Spleen (tissue), 11 donors: ENCODE results near the gene DCTN2. TPM values are rescaled to one million over a fixed set of nuclear protein-coding genes. Genes with fewer than 3 reads are reported as not detected.

Experiments
- DNase-seq: peaks from one replicate; pipeline ENCODE4 v3.0.0-alpha.2; 2020
- H3K27ac ChIP-seq, 8 donors: fragments of 200-600 bp; sonication (generic) in 7 of 8; 1 replicate in 4 of 8; 2 replicates in 4 of 8; pipeline versions ENCODE4 v1.5.0 to v1.8.0; 2016 to 2021; ENCODE audit warnings: inconsistent platforms in 4 of 8, mild to moderate bottlenecking in 4 of 8, moderate library complexity in 1 of 8
- H3K27me3 ChIP-seq, 7 donors: fragments of 200-600 bp; sonication (generic) in 6 of 7; replicated peaks in 1 of 7; 1 replicate in 4 of 7; 2 replicates in 3 of 7; pipeline versions ENCODE4 v1.5.0 to v1.8.0; 2016 to 2021; ENCODE audit warnings: inconsistent platforms in 3 of 7, mild to moderate bottlenecking in 1 of 7
- H3K36me3 ChIP-seq, 6 donors: fragments of 200-600 bp; sonication (generic) in 5 of 6; 1 replicate in 4 of 6; 2 replicates in 2 of 6; pipeline versions ENCODE4 v1.5.0 to v1.8.0; 2016 to 2021; ENCODE audit warnings: inconsistent platforms in 2 of 6
- H3K4me1 ChIP-seq, 6 donors: fragments of 200-600 bp; sonication (generic) in 5 of 6; 1 replicate in 3 of 6; 2 replicates in 3 of 6; pipeline versions ENCODE4 v1.5.0 to v1.8.0; 2016 to 2021; ENCODE audit warnings: inconsistent platforms in 3 of 6
- H3K4me3 ChIP-seq, 8 donors: fragments of 200-600 bp; sonication (generic) in 7 of 8; 1 replicate in 4 of 8; 2 replicates in 4 of 8; pipeline versions ENCODE4 v1.5.0 to v1.8.0; 2016 to 2021; ENCODE audit warnings: inconsistent platforms in 4 of 8, mild to moderate bottlenecking in 4 of 8, moderate library complexity in 2 of 8
- H3K9me3 ChIP-seq, 8 donors: fragments of 200-600 bp; sonication (generic) in 7 of 8; 1 replicate in 4 of 8; 2 replicates in 4 of 8; pipeline versions ENCODE4 v1.5.0 to v1.8.0; 2016 to 2021; ENCODE audit warnings: inconsistent platforms in 4 of 8
- CTCF ChIP-seq, 11 experiments: fragments of 200-600 bp in 7 of 11; fragments of 450-650 bp in 4 of 11; sonication (generic) in 4 of 11; IDR thresholded peaks in 8 of 11; conservative IDR thresholded peaks in 3 of 11; 1 replicate in 7 of 11; 2 replicates in 4 of 11; pipeline versions ENCODE4 v1.4.0 to v1.8.0; 2016 to 2021; ENCODE audit warnings: antibody characterized with exemption in 11 of 11, inconsistent platforms in 4 of 11, mild to moderate bottlenecking in 1 of 11
- POLR2A ChIP-seq, 3 donors: fragments of 450-650 bp; IDR thresholded peaks; one replicate each; pipeline ENCODE4 v1.5.1; 2017; ENCODE audit warnings: antibody characterized with exemption in 3 of 3, mild to moderate bottlenecking in 1 of 3
- POLR2AphosphoS5 ChIP-seq, 3 donors: sonication (generic); formaldehyde crosslinking; IDR thresholded peaks; one replicate each; pipeline ENCODE4 v1.5.1; 2017; ENCODE audit warnings: antibody characterized with exemption in 3 of 3
- WGBS, 5 donors: extraction: QIAGEN DNeasy Blood & Tissue Kit in 3 of 5; methylation state at CpG; one replicate each; pipeline versions ENCODE4 v1.1.5 to v1.1.7; 2013 to 2018; 5-methylcytosine and 5-hydroxymethylcytosine counted together
- intact Hi-C: fragments of 100-400 bp; cut with DNase I; formaldehyde crosslinking; loops from one replicate; pipeline ENCODE4 v1.15.0; 2023; ENCODE audit warnings: low total_unique reads
- polyA plus RNA-seq, 3 donors: library from polyadenylated mRNA; stranded (reverse); fragments of 200-250 nt; gene quantifications; one replicate each; pipeline ENCODE4 v1.2.1, GENCODE V29; 2013
- total RNA-seq, 7 donors: library from RNA; depleted of rRNA in 3 of 7; stranded (reverse); fragments of >200 nt in 3 of 7; fragmentation: NEBNext Ultra II Directional in 4 of 7; extraction: Animal tissue kit (Norgen Biotek cat#: 25700) in 4 of 7; gene quantifications; one replicate each; pipeline versions ENCODE4 v1.1.0 to v1.2.1, GENCODE V29; 2016 to 2021
- donor health status: healthy with polysubstance abuse.
- donor health status: DM: no; HTN: no; CAD: no; lungs with moderate emphysema.
- donor health status: DM: no; HTN: no; CAD: no.
- donor health status: Bipolar disorder and iron deficiency.
- donor health status: healthy.
- donor health status: DM: no; HTN: no; CAD: no.
- donor health status: DM: yes; HTN: yes; CAD: no.

DCTN2 gene
- total and polyA plus RNA-seq, 10 donors: 53.3 to 152 (median 88.8) TPM

- Histone ChIP-seq H3K27me3 (no peaks in the 10 kb centered on the region), H3K9me3 (no peaks in the 10 kb centered on the region), H3K4me1 (no peaks in the 10 kb centered on the region), H3K4me3 (no peak overlapping the region), H3K36me3 (peaks cover 0 to 99% (median 66%) of the 10 kb centered on the region in 6 donors), H3K27ac (no peak overlapping the region)
- TF ChIP-seq POLR2AphosphoS5 (IDR thresholded peaks at IDR 0.05) (no peak), CTCF (IDR thresholded peaks at IDR 0.05 in 8 of 11, conservative IDR thresholded peaks at IDR 0.05 in 3 of 11) (no peak), POLR2A (IDR thresholded peaks at IDR 0.05) (no peak)
- WGBS, 5 donors: 77 to 100% (median 87%) methylated on average over 6 of the region's 6 CpGs
- no peak for DNase-seq
- intact Hi-C loops: no loop called here
Measured at GRCh38 chr12:57535764-57536596, 11.0 kb downstream of the DCTN2 start.

- H3K4me1 ChIP-seq: no peaks in the 10 kb centered on the region
- peaks cover 0 to 100% (median 75%) of the 10 kb centered on the region in 6 donors for H3K36me3 ChIP-seq
- no peak for DNase-seq
- H3K27ac ChIP-seq: no peak overlapping the region
- TF ChIP-seq POLR2A (IDR thresholded peaks at IDR 0.05) (no peak), CTCF (IDR thresholded peaks at IDR 0.05 in 8 of 11, conservative IDR thresholded peaks at IDR 0.05 in 3 of 11) (no peak), POLR2AphosphoS5 (IDR thresholded peaks at IDR 0.05) (no peak)
- no peaks in the 10 kb centered on the region for H3K9me3 ChIP-seq
- H3K4me3 ChIP-seq: no peak overlapping the region
- 85 to 97% (median 93%) methylated on average over 3 of the region's 3 CpGs for WGBS, 5 donors
- intact Hi-C loops: no loop called here
- H3K27me3 ChIP-seq: no peaks in the 10 kb centered on the region
Measured at GRCh38 chr12:57534991-57535543, 11.9 kb downstream of the DCTN2 start.

- no peaks in the 10 kb centered on the region for H3K27me3 ChIP-seq
- no peak for TF ChIP-seq CTCF (IDR thresholded peaks at IDR 0.05 in 8 of 11, conservative IDR thresholded peaks at IDR 0.05 in 3 of 11)
- TF ChIP-seq POLR2AphosphoS5 (IDR thresholded peaks at IDR 0.05): no peak
- no peak for TF ChIP-seq POLR2A (IDR thresholded peaks at IDR 0.05)
- H3K4me1 ChIP-seq: no peaks in the 10 kb centered on the region
- no peak overlapping the region for H3K4me3 ChIP-seq
- intact Hi-C loops: no loop called here
- peaks cover 0 to 100% (median 79%) of the 10 kb centered on the region in 6 donors for H3K36me3 ChIP-seq
- H3K9me3 ChIP-seq: no peaks in the 10 kb centered on the region
- WGBS, 5 donors: 94 to 96% (median 95%) methylated on average over 5 of the region's 5 CpGs
- no peak overlapping the region for H3K27ac ChIP-seq
- no peak for DNase-seq
Measured at GRCh38 chr12:57534250-57534649, 12.7 kb downstream of the DCTN2 start.

DNA sequence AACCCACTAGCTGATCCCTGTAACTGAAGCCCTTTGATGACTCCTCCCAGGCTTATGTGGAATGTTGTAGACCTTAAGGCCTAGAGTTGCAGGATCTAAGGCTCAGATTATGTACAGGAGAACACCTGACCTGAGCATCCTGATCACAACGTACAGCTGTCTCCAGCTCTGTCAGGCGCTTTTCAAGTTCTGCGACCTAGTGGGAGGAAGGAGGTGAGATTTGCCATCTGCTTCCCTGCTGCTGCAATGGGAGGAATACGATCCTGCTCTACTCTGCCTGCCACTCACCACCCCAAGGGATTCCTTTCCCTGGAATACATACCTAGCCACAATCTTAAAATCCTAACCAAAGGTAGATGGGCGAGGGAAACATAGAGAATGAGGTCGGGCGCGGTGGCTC, 13.9 kb downstream of the DCTN2 start:
- Histone ChIP-seq H3K9me3 (no peaks in the 10 kb centered on the region), H3K36me3 (peaks cover 0 to 100% (median 79%) of the 10 kb centered on the region in 6 donors), H3K27ac (no peak overlapping the region), H3K27me3 (no peaks in the 10 kb centered on the region), H3K4me1 (no peaks in the 10 kb centered on the region), H3K4me3 (no peak overlapping the region)
- no peak for DNase-seq
- TF ChIP-seq POLR2AphosphoS5 (IDR thresholded peaks at IDR 0.05) (no peak), CTCF (IDR thresholded peaks at IDR 0.05 in 8 of 11, conservative IDR thresholded peaks at IDR 0.05 in 3 of 11) (no peak), POLR2A (IDR thresholded peaks at IDR 0.05) (no peak)
- intact Hi-C loops: no loop called here
- WGBS, 5 donors: 93 to 96% (median 95%) methylated on average over 8 of the region's 8 CpGs
